CD4-positive, alpha-beta T cell treated with Interleukin-15 for 1 hour (primary cell): ENCODE results near the gene HRC.
"Not testable (repeated sequence)": the region's sequence is repeated elsewhere in the genome, so short reads cannot be mapped to it uniquely, and the experiment has no call there.

Source experiments
- DNase-seq: peaks from one replicate; pipeline ENCODE4 v3.0.0-alpha.2; 2020

HRC gene

GRCh38 chr19:49133621-49134454 lies 21.4 kb downstream of the HRC start:
- peak; percentile 39 for DNase-seq

GRCh38 chr19:49132974-49133609 lies 22.1 kb downstream of the HRC start:
- peak; percentile 34 for DNase-seq

GRCh38 chr19:49130325-49130724 lies 24.9 kb downstream of the HRC start:
- no peak for DNase-seq

DNA sequence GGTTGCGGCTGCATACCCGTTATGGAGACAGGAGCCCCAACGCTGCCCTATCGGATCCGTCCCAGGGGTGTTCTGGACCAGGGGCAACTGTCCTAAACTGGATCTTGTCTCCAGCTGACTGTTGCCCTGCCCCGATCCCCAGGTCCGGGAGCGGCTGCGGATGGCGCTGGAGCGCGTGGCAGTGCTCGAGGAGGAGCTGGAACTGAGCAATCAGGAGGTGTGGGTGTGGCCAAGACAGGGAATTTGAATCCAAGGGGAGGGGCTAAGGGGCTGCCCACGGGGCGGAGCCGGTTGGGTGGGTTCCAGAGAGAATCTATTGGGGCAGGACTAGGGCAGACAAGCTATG lies 26.0 kb downstream of the HRC start:
- DNase-seq = no peak

DNA sequence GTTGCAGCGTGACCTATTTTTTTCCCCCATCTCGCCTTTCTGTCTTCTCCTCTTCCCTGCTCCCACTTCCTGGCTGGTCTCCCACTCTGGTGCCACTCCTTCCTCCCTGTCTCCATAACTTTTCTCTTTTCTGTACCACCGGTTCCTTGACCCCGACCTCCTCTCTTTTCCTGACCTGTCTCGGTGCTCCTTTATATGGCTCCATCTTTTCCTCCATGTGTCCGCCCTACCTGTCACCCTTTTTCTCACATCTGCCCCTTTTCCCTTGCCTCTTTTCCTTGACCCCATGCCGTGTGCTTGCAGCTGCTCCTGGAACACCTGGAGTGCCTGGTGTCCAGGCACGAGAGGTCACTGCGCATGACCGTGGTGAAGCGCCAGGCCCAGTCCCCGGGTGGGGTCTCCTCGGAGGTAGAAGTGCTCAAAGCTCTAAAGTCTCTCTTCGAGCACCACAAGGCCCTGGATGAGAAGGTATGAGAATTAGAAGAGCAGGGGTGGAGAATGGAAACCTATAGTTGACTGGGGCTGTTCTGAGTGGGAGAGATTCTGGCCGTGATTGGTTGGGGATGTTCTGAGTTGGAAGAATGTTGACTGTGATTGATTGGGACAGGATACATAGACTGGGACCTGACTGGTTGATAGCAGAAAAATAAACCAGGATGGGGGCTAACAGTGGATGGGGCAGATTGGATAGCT lies 26.5 kb downstream of the HRC start:
- DNase-seq = no peak

DNA sequence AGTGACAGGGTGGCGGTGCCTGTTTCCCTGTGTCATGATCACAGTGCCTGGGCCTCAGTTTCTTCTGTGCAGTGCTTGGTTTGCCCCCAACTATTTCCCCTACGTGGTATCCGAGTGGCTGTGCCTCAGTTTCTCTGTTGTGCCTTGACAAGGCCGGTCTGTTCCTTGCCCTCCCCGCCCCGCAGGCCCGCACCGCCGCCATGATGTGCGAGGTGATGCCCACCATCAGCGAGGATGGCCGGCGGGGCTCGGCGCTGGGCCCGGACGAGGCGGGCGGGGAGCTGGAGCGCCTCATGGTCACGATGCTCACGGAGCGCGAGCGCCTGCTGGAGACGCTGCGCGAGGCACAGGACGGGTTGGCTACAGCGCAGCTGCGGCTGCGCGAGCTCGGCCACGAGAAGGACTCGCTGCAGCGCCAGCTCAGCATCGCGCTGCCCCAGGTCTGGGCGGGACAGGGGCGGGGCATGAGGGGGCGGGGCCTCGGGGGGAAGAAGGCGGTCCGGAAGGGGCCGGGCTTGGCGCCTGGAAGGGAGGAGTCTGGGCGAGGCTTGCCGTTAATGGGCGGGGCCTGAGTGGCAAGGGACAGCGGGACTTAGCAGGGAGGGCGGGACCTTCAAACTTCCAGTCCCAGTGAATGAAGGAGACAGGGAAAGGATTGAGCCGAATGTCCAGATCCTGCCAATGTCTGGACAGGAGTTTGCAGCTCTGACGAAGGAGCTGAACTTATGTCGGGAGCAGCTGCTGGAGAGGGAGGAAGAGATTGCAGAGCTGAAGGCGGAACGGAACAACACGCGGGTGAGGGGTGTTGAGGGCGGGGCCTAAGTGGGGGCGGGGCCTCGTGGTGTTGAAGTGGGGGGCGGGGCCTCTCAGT lies 27.3 kb downstream of the HRC start:
- peak; percentile 95 for DNase-seq

GRCh38 chr19:49127225-49127624 lies 28.0 kb downstream of the HRC start:
- not testable (repeated sequence) for DNase-seq

DNA sequence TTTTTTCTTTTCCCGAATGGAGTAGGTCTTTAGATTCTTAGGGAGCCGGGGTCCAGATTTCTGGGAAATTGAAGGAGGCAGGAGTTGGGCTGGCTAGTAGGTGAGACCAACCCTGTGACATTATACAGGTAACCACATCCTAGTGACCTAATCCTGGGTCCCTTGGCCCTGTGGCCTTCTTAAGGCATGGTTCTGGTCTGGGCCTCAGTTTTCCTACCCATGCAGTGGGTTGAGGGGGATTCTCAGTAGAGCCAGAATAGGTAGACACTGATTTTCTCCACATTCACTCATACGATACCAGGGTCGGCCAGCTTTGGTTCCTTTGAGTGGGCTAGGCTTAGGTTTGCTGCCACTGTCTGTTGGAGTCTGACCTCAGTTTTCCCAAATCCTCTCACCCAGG lies 28.6 kb downstream of the HRC start:
- no peak for DNase-seq

- no peak for DNase-seq
Observed at GRCh38 chr19:49125025-49125731, 30.0 kb downstream of the HRC start.

GRCh38 chr19:49123285-49123684 lies 31.9 kb downstream of the HRC start:
- not testable (repeated sequence) for DNase-seq

- DNase-seq = not testable (repeated sequence)
Observed at GRCh38 chr19:49121841-49122240, 33.4 kb downstream of the HRC start.

DNA sequence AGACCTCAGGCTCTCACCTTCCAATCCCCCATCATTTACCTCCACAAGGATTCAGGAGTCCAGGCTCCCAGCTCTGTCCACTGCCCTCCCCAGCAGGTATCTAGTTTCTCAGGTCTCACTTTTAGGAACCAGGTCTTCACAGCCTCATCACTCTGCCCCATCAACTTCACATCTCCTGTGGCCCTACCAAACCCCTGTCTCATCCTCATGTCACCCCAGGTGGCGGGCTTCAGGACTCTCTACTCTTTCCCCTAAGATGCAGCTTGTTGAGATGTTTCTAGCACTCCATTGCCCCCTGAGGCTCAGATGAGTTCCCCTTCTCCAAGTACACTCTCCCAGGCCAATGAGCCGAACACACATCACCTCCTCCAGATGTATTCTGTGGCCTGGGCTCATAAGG lies 34.3 kb downstream of the HRC start:
- DNase-seq = no peak

GRCh38 chr19:49120325-49120683 lies 34.9 kb downstream of the HRC start:
- DNase-seq = no peak

- DNase-seq = no peak
Observed at GRCh38 chr19:49119411-49120324, 35.5 kb downstream of the HRC start, which contains the start of gene PPFIA3. PPFIA3 (plus strand) TSS chr19:49119544; CDS start chr19:49127874, 8,330 bp downstream.

- DNase-seq = peak; percentile 96
Observed at GRCh38 chr19:49118565-49119410, 36.4 kb downstream of the HRC start, which contains the start of gene C19orf73. C19orf73 (minus strand) TSS chr19:49119143; CDS start chr19:49119022, 121 bp downstream.

DNA sequence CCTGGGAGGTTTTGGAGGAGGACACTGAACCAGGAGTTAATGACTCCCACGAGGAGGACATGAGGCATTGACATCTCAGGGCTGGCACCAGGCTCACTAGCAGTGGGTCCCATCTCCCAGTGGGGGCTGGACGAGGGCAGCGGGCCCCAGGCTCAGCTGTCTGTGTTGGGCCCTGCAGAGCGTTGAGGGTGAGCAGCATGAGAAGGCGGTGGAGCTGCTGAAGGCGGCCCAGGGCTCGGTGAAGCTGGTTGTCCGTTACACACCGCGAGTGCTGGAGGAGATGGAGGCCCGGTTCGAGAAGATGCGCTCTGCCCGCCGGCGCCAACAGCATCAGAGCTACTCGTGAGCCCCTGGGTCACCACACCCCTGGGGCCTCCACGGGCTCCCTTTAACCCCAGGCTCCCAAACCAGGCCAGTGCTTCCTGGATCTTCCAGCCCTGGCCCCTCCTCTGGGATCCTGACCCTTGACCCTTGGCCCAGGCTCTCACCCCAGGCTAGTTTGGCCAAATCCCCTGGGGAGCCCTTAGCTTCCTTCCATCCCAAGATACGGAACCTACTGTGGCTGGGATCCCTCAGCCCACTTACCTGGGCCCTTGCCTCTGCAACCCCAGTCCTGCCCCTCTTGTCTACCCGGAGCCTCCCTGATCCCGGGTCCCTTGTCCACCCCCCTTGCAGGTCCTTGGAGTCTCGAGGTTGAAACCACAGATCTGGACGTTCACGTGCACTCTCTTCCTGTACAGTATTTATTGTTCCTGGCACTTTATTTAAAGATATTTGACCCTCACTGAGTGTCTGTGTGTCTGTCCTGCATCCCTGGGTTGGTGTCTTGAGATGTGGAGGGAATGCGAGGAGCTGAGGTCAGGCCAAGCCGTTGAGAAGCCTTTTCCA lies 37.3 kb downstream of the HRC start:
- DNase-seq = no peak

DNA sequence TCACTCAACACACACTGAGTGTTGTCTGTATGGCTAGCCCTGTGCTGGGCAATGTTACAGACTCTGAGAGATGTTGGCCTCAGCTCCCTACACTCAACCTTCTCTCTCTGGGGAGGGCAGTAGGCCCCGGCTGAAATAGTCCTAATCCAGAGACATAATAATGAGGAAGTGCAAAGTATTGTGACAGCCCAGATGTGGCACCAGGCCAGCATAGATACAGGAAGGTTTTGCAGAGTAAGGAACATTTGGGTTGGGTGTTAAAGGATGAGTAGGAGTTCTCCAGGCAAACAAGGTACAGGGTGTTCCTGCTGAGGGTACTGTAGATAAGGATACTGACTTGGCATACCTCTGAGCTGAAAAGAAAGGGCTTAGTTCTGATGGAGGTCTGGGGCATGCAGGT lies 38.7 kb downstream of the HRC start:
- no peak for DNase-seq

DNA sequence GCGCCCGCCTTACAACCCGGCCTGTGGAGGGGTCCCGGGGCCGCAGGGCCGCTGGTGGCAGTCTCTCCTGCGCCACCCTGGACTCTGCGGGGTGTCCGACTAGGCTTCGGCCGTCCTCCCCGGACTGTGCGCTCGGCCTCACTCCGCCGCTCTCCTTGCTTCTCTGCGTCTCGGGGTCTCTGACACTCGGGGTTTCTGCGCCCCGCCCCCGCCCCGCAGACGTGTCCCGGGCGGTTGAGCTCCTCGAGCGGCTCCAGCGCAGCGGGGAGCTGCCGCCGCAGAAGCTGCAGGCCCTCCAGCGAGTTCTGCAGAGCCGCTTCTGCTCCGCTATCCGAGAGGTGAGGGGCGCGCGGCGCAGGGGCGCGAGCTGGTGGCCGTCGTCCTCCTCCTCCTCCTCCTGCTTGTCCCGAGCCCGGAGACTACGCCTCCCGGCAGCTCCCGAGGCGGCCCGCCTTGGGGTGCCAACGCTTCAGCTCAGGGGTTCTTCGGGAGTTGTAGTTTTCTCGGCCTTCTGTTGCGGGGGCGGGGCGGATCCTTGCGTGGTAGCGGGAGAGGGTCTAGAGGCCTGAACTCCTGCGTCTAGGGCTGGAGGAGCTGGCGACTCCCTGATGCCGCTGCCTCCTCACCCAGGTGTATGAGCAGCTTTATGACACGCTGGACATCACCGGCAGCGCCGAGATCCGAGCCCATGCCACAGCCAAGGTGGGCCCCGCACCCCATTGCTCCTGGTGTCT lies 40.4 kb downstream of the HRC start:
- peak; percentile 47 for DNase-seq
